OCI-LY7 (cell line): ENCODE data around the gene TSPAN5. TPM values are rescaled to one million over a fixed set of nuclear protein-coding genes. Genes with fewer than 3 reads are reported as not detected.

Source experiments
- BruUV-seq: library from RNA; stranded (reverse); fragments of 400-500 nt; replicated peaks from 2 replicates; lab custom pipeline; 2021; lab: Mats Ljungman, UMichigan
- CTCF ChIA-PET: fragments of 300-600 bp; sonication (Branson Sonifier 250); formaldehyde crosslinking; loops from one replicate; lab custom pipeline; 2022; ENCODE audit warnings: antibody characterized with exemption; ENCODE audit not compliant: unreplicated experiment; lab: Charles Lee
- POLR2A ChIA-PET: fragments of 300-600 bp; sonication (Branson Sonifier 250); formaldehyde crosslinking; loops from one replicate; lab custom pipeline; 2022; ENCODE audit warnings: antibody characterized with exemption; lab: Charles Lee
- DNase-seq: peaks from one replicate; pipeline ENCODE4 v3.0.0-alpha.2; 2015; ENCODE audit warnings: low spot score
- H2AFZ ChIP-seq: fragments of 200-600 bp; sonication (generic), shearing (Covaris generic); 2 replicates; pipeline ENCODE4 v1.6.1; 2014; ENCODE audit warnings: mild to moderate bottlenecking, antibody characterized with exemption, low read length, moderate library complexity
- H3K27ac ChIP-seq: fragments of 200-600 bp; sonication (generic); 2 replicates; pipeline ENCODE4 v1.5.1; 2014; ENCODE audit warnings: mixed run types, low read depth, mild to moderate bottlenecking, moderate library complexity, low read length, inconsistent platforms; ENCODE audit not compliant: poor library complexity, severe bottlenecking
- H3K36me3 ChIP-seq: fragments of 200-600 bp; sonication (generic); 2 replicates; pipeline ENCODE4 v1.6.1; 2014; ENCODE audit warnings: mild to moderate bottlenecking, antibody characterized with exemption, low read length, moderate library complexity, mixed read lengths; ENCODE audit not compliant: insufficient read depth
- H3K4me1 ChIP-seq: fragments of 200-600 bp; sonication (generic); 2 replicates; pipeline ENCODE4 v1.5.1; 2014; ENCODE audit warnings: mild to moderate bottlenecking, low read length; ENCODE audit not compliant: insufficient read depth, poor library complexity, severe bottlenecking
- H3K4me2 ChIP-seq: fragments of 200-600 bp; sonication (generic); 2 replicates; pipeline ENCODE4 v1.6.1; 2014; ENCODE audit warnings: mild to moderate bottlenecking, low read length
- H3K4me3 ChIP-seq: fragments of 200-600 bp; sonication (generic); 2 replicates; pipeline ENCODE4 v1.5.1; 2014; ENCODE audit warnings: mild to moderate bottlenecking, low read depth, low read length; ENCODE audit not compliant: poor library complexity, severe bottlenecking
- H3K79me2 ChIP-seq: fragments of 200-600 bp; sonication (generic); 2 replicates; pipeline ENCODE4 v1.6.1; 2016; ENCODE audit warnings: low read depth, mild to moderate bottlenecking, low read length, moderate library complexity, mixed read lengths; ENCODE audit not compliant: insufficient read depth
- H3K9me2 ChIP-seq: fragments of 200-600 bp; sonication (generic); 2 replicates; pipeline ENCODE4 v1.6.1; 2016; ENCODE audit warnings: mild to moderate bottlenecking, low read length, mixed read lengths; ENCODE audit not compliant: insufficient read depth
- H3K9me3 ChIP-seq: fragments of 200-600 bp; sonication (generic); 2 replicates; pipeline ENCODE4 v1.6.1; 2014; ENCODE audit warnings: mild to moderate bottlenecking, mixed run types, low read length, mixed read lengths
- H4K20me1 ChIP-seq: fragments of 200-600 bp; sonication (generic); 2 replicates; pipeline ENCODE4 v1.6.1; 2014; ENCODE audit warnings: mild to moderate bottlenecking, antibody characterized with exemption, low read length, moderate library complexity, mixed read lengths; ENCODE audit not compliant: insufficient read depth
- EZH2phosphoT487 ChIP-seq: fragments of 200-600 bp; sonication (generic); IDR thresholded peaks from 2 replicates; pipeline ENCODE4 v1.6.1; 2018; ENCODE audit warnings: low read depth, borderline replicate concordance, mild to moderate bottlenecking, mixed run types, antibody characterized with exemption, low read length, moderate library complexity, mixed read lengths
- intact Hi-C: fragments of 100-400 bp; cut with micrococcal nuclease; formaldehyde crosslinking; loops from one replicate; pipeline ENCODE4 v1.10.0; 2022; ENCODE audit not compliant: unreplicated experiment
- total RNA-seq, 2 experiments: library from RNA; depleted of rRNA in 1 of 2; stranded (reverse); fragments of >200 nt in 1 of 2; shearing (Covaris generic) in 1 of 2; gene quantifications; 2 replicates each; pipeline ENCODE4 v1.2.3, GENCODE V29; 2014 to 2022
- TF ChIP-seq, protein P1 (sequence below): fragments of 200-600 bp; sonication (generic); conservative IDR thresholded peaks from 2 replicates; pipeline ENCODE4 v1.5.1; 2014; ENCODE audit warnings: mild to moderate bottlenecking, antibody characterized with exemption, low read length, moderate library complexity, mixed read lengths

The TSPAN5 gene
- total RNA-seq, 2 experiments from 2014 or later: not detected

GRCh38 chr4:98614662-98615061 is 43.7 kb downstream of the TSPAN5 start:
- no peak overlapping the region for H2AFZ ChIP-seq
- DNase-seq: no peak
- TF ChIP-seq, protein P1, sequence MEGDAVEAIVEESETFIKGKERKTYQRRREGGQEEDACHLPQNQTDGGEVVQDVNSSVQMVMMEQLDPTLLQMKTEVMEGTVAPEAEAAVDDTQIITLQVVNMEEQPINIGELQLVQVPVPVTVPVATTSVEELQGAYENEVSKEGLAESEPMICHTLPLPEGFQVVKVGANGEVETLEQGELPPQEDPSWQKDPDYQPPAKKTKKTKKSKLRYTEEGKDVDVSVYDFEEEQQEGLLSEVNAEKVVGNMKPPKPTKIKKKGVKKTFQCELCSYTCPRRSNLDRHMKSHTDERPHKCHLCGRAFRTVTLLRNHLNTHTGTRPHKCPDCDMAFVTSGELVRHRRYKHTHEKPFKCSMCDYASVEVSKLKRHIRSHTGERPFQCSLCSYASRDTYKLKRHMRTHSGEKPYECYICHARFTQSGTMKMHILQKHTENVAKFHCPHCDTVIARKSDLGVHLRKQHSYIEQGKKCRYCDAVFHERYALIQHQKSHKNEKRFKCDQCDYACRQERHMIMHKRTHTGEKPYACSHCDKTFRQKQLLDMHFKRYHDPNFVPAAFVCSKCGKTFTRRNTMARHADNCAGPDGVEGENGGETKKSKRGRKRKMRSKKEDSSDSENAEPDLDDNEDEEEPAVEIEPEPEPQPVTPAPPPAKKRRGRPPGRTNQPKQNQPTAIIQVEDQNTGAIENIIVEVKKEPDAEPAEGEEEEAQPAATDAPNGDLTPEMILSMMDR: no peak
- no peak for TF ChIP-seq EZH2phosphoT487
- POLR2A ChIA-PET: no interaction called here
- no peak overlapping the region for H3K4me3 ChIP-seq
- no peaks in the 10 kb centered on the region for H4K20me1 ChIP-seq
- BruUV-seq: no TSS peak
- H3K4me1 ChIP-seq: no peaks in the 10 kb centered on the region
- no peak overlapping the region for H3K27ac ChIP-seq
- intact Hi-C loops: no loop called here
- H3K9me3 ChIP-seq: no peaks in the 10 kb centered on the region
- CTCF ChIA-PET: no interaction called here
- no peaks in the 10 kb centered on the region for H3K36me3 ChIP-seq
- no peak overlapping the region for H3K4me2 ChIP-seq
- no peaks in the 10 kb centered on the region for H3K9me2 ChIP-seq
- H3K79me2 ChIP-seq: no peaks in the 10 kb centered on the region

DNA sequence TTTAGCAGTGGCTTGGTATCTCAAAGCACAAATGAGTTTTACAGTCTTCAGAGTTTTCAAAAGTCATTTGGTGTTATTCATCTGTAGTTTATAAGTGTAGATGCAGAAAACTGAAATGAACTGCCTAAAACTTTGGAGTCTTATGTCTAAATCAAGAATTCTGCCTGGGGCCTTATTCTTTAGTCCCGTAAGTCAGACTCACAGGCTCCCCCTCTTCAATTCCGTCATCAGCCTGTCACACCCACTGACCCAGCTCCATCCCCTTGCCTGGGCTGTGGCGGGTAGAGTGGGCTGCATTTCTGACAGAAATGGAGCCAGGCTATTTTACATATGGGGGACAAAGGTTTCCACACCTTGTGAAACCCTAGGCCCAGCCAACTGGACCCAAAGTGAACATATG is 44.3 kb downstream of the TSPAN5 start:
- Histone ChIP-seq H3K4me1 (no peaks in the 10 kb centered on the region), H3K79me2 (no peaks in the 10 kb centered on the region), H4K20me1 (no peaks in the 10 kb centered on the region), H3K9me2 (no peaks in the 10 kb centered on the region), H2AFZ (no peak overlapping the region), H3K4me3 (no peak overlapping the region), H3K36me3 (no peaks in the 10 kb centered on the region), H3K27ac (no peak overlapping the region), H3K9me3 (no peaks in the 10 kb centered on the region), H3K4me2 (no peak overlapping the region)
- intact Hi-C loops: no loop called here
- no TSS peak for BruUV-seq
- ChIA-PET CTCF (no interaction called here), POLR2A (no interaction called here)
- DNase-seq: no peak
- TF ChIP-seq, protein P1: no peak
- TF ChIP-seq EZH2phosphoT487: no peak

- Histone ChIP-seq H2AFZ (no peak overlapping the region), H3K4me3 (no peak overlapping the region), H3K9me2 (no peaks in the 10 kb centered on the region), H3K79me2 (no peaks in the 10 kb centered on the region), H3K4me1 (no peaks in the 10 kb centered on the region), H3K36me3 (no peaks in the 10 kb centered on the region), H4K20me1 (no peaks in the 10 kb centered on the region), H3K9me3 (no peaks in the 10 kb centered on the region), H3K4me2 (no peak overlapping the region), H3K27ac (no peak overlapping the region)
- no TSS peak for BruUV-seq
- intact Hi-C loops: no loop called here
- no peak for DNase-seq
- ChIA-PET CTCF (no interaction called here), POLR2A (no interaction called here)
- no peak for TF ChIP-seq EZH2phosphoT487
- TF ChIP-seq, protein P1: no peak
These were observed 44.8 kb downstream of the TSPAN5 start for GRCh38 chr4:98613453-98614075.
